Measurements from ENCODE around the gene TNKS1BP1. TPM values are rescaled to one million over a fixed set of nuclear protein-coding genes. Genes with fewer than 3 reads are reported as not detected.
A peak's percentile ranks its signal among the peaks of the same experiment; 100 is the strongest.

TNKS1BP1 gene
- total and polyA plus RNA-seq, 9 of the 15 experiments (the other 6 are each of a cell fraction or from before 2014, with no cell fraction given), result 1.1 to 47.2 (median 10.9) TPM

GRCh38 chr11:57311109-57311936, 13.4 kb downstream of the TNKS1BP1 start (continued):
- TF ChIP-seq RCOR1 (IDR thresholded peaks at IDR 0.05; ENCODE audit: borderline replicate concordance in 1 of 2, low read depth in 2 of 2, low read length in 2 of 2) (0 out of 4 replicates have a peak, but pooled peaks of 1 of the 2 experiments have one; percentile 31), ZZZ3 (IDR thresholded peaks at IDR 0.05) (no peak), DIDO1 (tag; IDR thresholded peaks at IDR 0.05; ENCODE audit: low read depth) (no peak), DNMT1 (IDR thresholded peaks at IDR 0.05) (no peak), ARID3B (CRISPR knock-in tag; IDR thresholded peaks at IDR 0.05; ENCODE audit: borderline replicate concordance) (no peak), POLR2B (IDR thresholded peaks at IDR 0.05; ENCODE audit: low read depth, partially characterized antibody) (peak; percentile 40), SREBF1 (IDR thresholded peaks at IDR 0.05; ENCODE audit: borderline replicate concordance, low read depth, low read length) (no peak), PRMT5 (CRISPR knock-in tag; IDR thresholded peaks at IDR 0.05) (no peak), RAD21 (CRISPR knock-in tag; conservative IDR thresholded peaks at IDR 0.05 in 1 of 2, IDR thresholded peaks at IDR 0.05 in 1 of 2) (no peak), KDM1A (IDR thresholded peaks at IDR 0.05) (no peak), TOE1 (IDR thresholded peaks at IDR 0.05; ENCODE audit: borderline replicate concordance) (no peak), TOE1 (CRISPR knock-in tag; IDR thresholded peaks at IDR 0.05; ENCODE audit: borderline replicate concordance, low read depth) (no peak)
- TF ChIP-seq, protein P1, sequence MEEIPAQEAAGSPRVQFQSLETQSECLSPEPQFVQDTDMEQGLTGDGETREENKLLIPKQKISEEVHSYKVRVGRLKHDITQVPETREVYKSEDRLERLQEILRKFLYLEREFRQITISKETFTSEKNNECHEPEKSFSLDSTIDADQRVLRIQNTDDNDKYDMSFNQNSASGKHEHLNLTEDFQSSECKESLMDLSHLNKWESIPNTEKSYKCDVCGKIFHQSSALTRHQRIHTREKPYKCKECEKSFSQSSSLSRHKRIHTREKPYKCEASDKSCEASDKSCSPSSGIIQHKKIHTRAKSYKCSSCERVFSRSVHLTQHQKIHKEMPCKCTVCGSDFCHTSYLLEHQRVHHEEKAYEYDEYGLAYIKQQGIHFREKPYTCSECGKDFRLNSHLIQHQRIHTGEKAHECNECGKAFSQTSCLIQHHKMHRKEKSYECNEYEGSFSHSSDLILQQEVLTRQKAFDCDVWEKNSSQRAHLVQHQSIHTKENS (CRISPR knock-in tag; IDR thresholded peaks at IDR 0.05), result no peak
- TF ChIP-seq, protein P2, sequence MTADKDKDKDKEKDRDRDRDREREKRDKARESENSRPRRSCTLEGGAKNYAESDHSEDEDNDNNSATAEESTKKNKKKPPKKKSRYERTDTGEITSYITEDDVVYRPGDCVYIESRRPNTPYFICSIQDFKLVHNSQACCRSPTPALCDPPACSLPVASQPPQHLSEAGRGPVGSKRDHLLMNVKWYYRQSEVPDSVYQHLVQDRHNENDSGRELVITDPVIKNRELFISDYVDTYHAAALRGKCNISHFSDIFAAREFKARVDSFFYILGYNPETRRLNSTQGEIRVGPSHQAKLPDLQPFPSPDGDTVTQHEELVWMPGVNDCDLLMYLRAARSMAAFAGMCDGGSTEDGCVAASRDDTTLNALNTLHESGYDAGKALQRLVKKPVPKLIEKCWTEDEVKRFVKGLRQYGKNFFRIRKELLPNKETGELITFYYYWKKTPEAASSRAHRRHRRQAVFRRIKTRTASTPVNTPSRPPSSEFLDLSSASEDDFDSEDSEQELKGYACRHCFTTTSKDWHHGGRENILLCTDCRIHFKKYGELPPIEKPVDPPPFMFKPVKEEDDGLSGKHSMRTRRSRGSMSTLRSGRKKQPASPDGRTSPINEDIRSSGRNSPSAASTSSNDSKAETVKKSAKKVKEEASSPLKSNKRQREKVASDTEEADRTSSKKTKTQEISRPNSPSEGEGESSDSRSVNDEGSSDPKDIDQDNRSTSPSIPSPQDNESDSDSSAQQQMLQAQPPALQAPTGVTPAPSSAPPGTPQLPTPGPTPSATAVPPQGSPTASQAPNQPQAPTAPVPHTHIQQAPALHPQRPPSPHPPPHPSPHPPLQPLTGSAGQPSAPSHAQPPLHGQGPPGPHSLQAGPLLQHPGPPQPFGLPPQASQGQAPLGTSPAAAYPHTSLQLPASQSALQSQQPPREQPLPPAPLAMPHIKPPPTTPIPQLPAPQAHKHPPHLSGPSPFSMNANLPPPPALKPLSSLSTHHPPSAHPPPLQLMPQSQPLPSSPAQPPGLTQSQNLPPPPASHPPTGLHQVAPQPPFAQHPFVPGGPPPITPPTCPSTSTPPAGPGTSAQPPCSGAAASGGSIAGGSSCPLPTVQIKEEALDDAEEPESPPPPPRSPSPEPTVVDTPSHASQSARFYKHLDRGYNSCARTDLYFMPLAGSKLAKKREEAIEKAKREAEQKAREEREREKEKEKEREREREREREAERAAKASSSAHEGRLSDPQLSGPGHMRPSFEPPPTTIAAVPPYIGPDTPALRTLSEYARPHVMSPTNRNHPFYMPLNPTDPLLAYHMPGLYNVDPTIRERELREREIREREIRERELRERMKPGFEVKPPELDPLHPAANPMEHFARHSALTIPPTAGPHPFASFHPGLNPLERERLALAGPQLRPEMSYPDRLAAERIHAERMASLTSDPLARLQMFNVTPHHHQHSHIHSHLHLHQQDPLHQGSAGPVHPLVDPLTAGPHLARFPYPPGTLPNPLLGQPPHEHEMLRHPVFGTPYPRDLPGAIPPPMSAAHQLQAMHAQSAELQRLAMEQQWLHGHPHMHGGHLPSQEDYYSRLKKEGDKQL (CRISPR knock-in tag; IDR thresholded peaks at IDR 0.05; ENCODE audit: borderline replicate concordance), result no peak
- TF ChIP-seq, protein P3, sequence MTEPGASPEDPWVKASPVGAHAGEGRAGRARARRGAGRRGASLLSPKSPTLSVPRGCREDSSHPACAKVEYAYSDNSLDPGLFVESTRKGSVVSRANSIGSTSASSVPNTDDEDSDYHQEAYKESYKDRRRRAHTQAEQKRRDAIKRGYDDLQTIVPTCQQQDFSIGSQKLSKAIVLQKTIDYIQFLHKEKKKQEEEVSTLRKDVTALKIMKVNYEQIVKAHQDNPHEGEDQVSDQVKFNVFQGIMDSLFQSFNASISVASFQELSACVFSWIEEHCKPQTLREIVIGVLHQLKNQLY (CRISPR knock-in tag; conservative IDR thresholded peaks at IDR 0.05), result no peak

Measured in K562 (cell line).